Thoracic aorta (tissue), 2 donors: Measurements from ENCODE around the gene C19orf73. TPM values are rescaled to one million over a fixed set of nuclear protein-coding genes. Genes with fewer than 3 reads are reported as not detected.

Experiments used
- ATAC-seq: fragments of 150-250 bp; one replicate; pipeline ENCODE4 v1.8.0; 2017; ENCODE audit warnings: low read depth; ENCODE audit not compliant: insufficient number of reproducible peaks, low FRiP score
- DNase-seq: peaks from one replicate; pipeline ENCODE4 v3.0.0-alpha.2; 2020; ENCODE audit warnings: low spot score
- H3K27ac ChIP-seq, 2 donors: fragments of 200-600 bp; sonication (generic); 1 replicate in 1 of 2; 2 replicates in 1 of 2; pipeline ENCODE4 v1.5.1; 2016; ENCODE audit warnings: mild to moderate bottlenecking in 2 of 2, moderate library complexity in 2 of 2
- H3K27me3 ChIP-seq: fragments of 200-600 bp; sonication (generic); replicated peaks from 2 replicates; pipeline ENCODE4 v1.6.0; 2016; ENCODE audit warnings: mild to moderate bottlenecking; ENCODE audit not compliant: insufficient read depth
- H3K36me3 ChIP-seq: fragments of 200-600 bp; sonication (generic); one replicate; pipeline ENCODE4 v1.5.1; 2016
- H3K4me1 ChIP-seq, 2 donors: fragments of 200-600 bp; sonication (generic); 1 replicate in 1 of 2; 2 replicates in 1 of 2; pipeline versions ENCODE4 v1.5.1 to v1.6.0; 2016; ENCODE audit warnings: low read depth in 2 of 2, mild to moderate bottlenecking in 1 of 2; ENCODE audit not compliant: control insufficient read depth in 1 of 2
- H3K4me3 ChIP-seq: fragments of 200-600 bp; sonication (generic); 2 replicates; pipeline ENCODE4 v1.5.1; 2016; ENCODE audit warnings: mild to moderate bottlenecking
- H3K9me3 ChIP-seq: fragments of 200-600 bp; sonication (generic); 2 replicates; pipeline ENCODE4 v1.5.1; 2016
- total RNA-seq, 2 donors: library from RNA; depleted of rRNA; stranded (reverse); fragments of >200 nt; gene quantifications; one replicate each; pipeline versions ENCODE4 v1.1.0 to v1.2.3, GENCODE V29; 2016
- TF ChIP-seq, protein P1 (sequence below): fragments of 200-600 bp; sonication (generic); IDR thresholded peaks from one replicate; pipeline ENCODE4 v1.5.1; 2019; ENCODE audit warnings: antibody characterized with exemption

Gene C19orf73
- total RNA-seq, 2 donors from 2014 or later: not detected

DNA sequence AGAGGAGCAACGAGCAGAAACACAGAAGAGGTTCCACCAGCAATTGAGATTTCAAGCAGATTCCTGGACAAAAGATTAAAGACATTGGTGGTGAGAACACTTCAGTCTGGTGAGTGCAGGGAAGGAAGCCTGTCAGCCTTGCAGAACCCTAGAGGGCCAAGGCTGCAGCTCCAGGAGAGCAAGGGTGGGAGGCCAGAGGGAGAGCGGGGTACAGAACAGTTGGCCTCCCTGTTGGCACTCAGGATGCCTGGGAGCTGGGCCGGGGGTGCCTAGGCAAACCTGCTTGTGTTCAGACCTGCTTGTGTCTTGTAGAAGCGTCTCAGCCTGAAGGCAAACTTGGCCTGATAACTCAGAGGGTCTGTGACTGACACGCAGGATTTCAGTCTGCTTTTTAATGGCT lies 9.9 kb downstream of the C19orf73 start:
- Histone ChIP-seq H3K4me3 (no peak overlapping the region), H3K27ac (no peak overlapping the region), H3K36me3 (peaks cover 38% of the 10 kb centered on the region), H3K4me1 (peaks cover 10 to 22% of the 10 kb centered on the region in 2 donors), H3K9me3 (no peaks in the 10 kb centered on the region), H3K27me3 (no peaks in the 10 kb centered on the region)
- no peak for DNase-seq
- TF ChIP-seq, protein P1, sequence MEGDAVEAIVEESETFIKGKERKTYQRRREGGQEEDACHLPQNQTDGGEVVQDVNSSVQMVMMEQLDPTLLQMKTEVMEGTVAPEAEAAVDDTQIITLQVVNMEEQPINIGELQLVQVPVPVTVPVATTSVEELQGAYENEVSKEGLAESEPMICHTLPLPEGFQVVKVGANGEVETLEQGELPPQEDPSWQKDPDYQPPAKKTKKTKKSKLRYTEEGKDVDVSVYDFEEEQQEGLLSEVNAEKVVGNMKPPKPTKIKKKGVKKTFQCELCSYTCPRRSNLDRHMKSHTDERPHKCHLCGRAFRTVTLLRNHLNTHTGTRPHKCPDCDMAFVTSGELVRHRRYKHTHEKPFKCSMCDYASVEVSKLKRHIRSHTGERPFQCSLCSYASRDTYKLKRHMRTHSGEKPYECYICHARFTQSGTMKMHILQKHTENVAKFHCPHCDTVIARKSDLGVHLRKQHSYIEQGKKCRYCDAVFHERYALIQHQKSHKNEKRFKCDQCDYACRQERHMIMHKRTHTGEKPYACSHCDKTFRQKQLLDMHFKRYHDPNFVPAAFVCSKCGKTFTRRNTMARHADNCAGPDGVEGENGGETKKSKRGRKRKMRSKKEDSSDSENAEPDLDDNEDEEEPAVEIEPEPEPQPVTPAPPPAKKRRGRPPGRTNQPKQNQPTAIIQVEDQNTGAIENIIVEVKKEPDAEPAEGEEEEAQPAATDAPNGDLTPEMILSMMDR: no peak
- ATAC-seq: no peak

- ATAC-seq (no peak), DNase-seq (no peak)
- H3K4me1 ChIP-seq: peaks cover 6 to 17% of the 10 kb centered on the region in 2 donors
- peaks cover 43% of the 10 kb centered on the region for H3K36me3 ChIP-seq
- TF ChIP-seq, protein P1: no peak
- no peak overlapping the region for H3K27ac ChIP-seq
- no peaks in the 10 kb centered on the region for H3K27me3 ChIP-seq
- no peak overlapping the region for H3K4me3 ChIP-seq
- no peaks in the 10 kb centered on the region for H3K9me3 ChIP-seq
Observed at GRCh38 chr19:49107625-49108459, 11.1 kb downstream of the C19orf73 start.

DNA sequence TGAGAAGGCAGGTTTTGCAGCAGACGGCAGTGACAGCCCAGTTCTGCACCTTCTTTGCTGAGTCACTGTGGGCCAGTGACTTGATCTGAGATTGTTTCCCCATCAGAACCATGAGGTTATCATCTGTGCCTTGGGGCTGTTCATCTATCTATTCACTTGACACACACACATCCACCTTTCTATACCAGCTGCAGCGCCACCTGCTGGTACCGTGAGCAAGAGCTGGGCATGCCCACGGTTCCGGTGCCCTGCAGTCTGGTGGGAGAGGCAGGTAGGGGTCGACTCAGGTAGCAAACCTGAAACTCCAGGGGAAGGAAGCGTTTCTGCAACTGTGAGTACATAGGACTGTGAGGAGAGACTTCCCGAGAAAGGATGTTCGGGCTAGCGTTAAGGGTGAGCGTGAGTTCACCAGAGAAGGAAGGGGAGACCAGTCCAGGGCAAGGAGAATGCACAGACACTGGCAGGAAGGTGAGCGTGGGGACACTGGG lies 12.3 kb downstream of the C19orf73 start:
- peaks cover 51% of the 10 kb centered on the region for H3K36me3 ChIP-seq

GRCh38 chr19:49104229-49104864 lies 14.6 kb downstream of the C19orf73 start:
- no peaks in the 10 kb centered on the region for H3K9me3 ChIP-seq
- DNase-seq: no peak
- peaks cover 73% of the 10 kb centered on the region for H3K36me3 ChIP-seq
- no peaks in the 10 kb centered on the region for H3K27me3 ChIP-seq
- H3K4me1 ChIP-seq: no peaks in the 10 kb centered on the region
- no peak overlapping the region for H3K4me3 ChIP-seq
- TF ChIP-seq, protein P1: no peak
- no peak overlapping the region for H3K27ac ChIP-seq
- no peak for ATAC-seq

More for the DNA sequence above, 12.3 kb downstream of the C19orf73 start:
- Histone ChIP-seq H3K4me3 (no peak overlapping the region), H3K9me3 (no peaks in the 10 kb centered on the region), H3K27ac (no peak overlapping the region), H3K27me3 (no peaks in the 10 kb centered on the region), H3K4me1 (peaks cover 6 to 17% of the 10 kb centered on the region in 2 donors)
- ATAC-seq (no peak), DNase-seq (no peak)
- TF ChIP-seq, protein P1: peak; percentile 68
